Ishikawa (cell line): Measurements from ENCODE around the gene ITLN1.

Experiments
- CEBPB ChIP-seq: IDR thresholded peaks from 2 replicates; pipeline ENCODE4 v1.6.1; 2012
- CREB1 ChIP-seq: IDR thresholded peaks from 2 replicates; pipeline ENCODE4 v1.6.1; 2012; ENCODE audit warnings: low read depth
- EGR1 ChIP-seq: IDR thresholded peaks from 2 replicates; pipeline ENCODE4 v1.6.1; 2012
- EP300 ChIP-seq: IDR thresholded peaks from 2 replicates; pipeline ENCODE4 v1.6.1; 2012; ENCODE audit warnings: borderline replicate concordance
- FOXM1 ChIP-seq: IDR thresholded peaks from 2 replicates; pipeline ENCODE4 v1.6.1; 2012; ENCODE audit warnings: low read depth, borderline replicate concordance
- MAX ChIP-seq: IDR thresholded peaks from 2 replicates; pipeline ENCODE4 v1.6.1; 2012
- NFIC ChIP-seq: IDR thresholded peaks from 2 replicates; pipeline ENCODE4 v1.6.1; 2012
- RAD21 ChIP-seq: IDR thresholded peaks from 2 replicates; pipeline ENCODE4 v1.6.1; 2012; ENCODE audit warnings: low read depth
- REST ChIP-seq: IDR thresholded peaks from 2 replicates; pipeline ENCODE4 v1.6.1; 2012; ENCODE audit warnings: low read depth, mild to moderate bottlenecking
- TAF1 ChIP-seq: IDR thresholded peaks from 2 replicates; pipeline ENCODE4 v1.6.1; 2012; ENCODE audit warnings: low read depth, mild to moderate bottlenecking
- TCF12 ChIP-seq: IDR thresholded peaks from 2 replicates; pipeline ENCODE4 v1.6.1; 2012; ENCODE audit warnings: low read depth
- TEAD4 ChIP-seq: IDR thresholded peaks from 2 replicates; pipeline ENCODE4 v1.6.1; 2012
- USF1 ChIP-seq: IDR thresholded peaks from 2 replicates; pipeline ENCODE4 v1.6.1; 2012
- YY1 ChIP-seq: IDR thresholded peaks from 2 replicates; pipeline ENCODE4 v1.6.1; 2012; ENCODE audit warnings: low read depth
- ZBTB7A ChIP-seq: IDR thresholded peaks from 2 replicates; pipeline ENCODE4 v1.6.1; 2012; ENCODE audit warnings: low read depth

Gene ITLN1

GRCh38 chr1:160882582-160882981 is 2.4 kb downstream of the ITLN1 start:
- TF ChIP-seq EGR1 (no peak), FOXM1 (no peak), REST (no peak), TAF1 (no peak), YY1 (no peak), TEAD4 (no peak), EP300 (no peak), RAD21 (no peak), CEBPB (no peak), ZBTB7A (no peak), USF1 (no peak)

- TF ChIP-seq USF1, result no peak
- TF ChIP-seq RAD21, result no peak
- no peak for TF ChIP-seq REST
- TF ChIP-seq CEBPB, result no peak
- no peak for TF ChIP-seq EP300
- no peak for TF ChIP-seq CREB1
- no peak for TF ChIP-seq ZBTB7A
- no peak for TF ChIP-seq TEAD4
- no peak for TF ChIP-seq MAX
- no peak for TF ChIP-seq NFIC
- TF ChIP-seq FOXM1, result no peak
- TF ChIP-seq YY1, result no peak
- no peak for TF ChIP-seq TAF1
- TF ChIP-seq EGR1, result no peak
- no peak for TF ChIP-seq TCF12
Observed at GRCh38 chr1:160880216-160880615, 4.8 kb downstream of the ITLN1 start.

GRCh38 chr1:160879056-160879455 is 5.9 kb downstream of the ITLN1 start:
- TF ChIP-seq REST (no peak), NFIC (no peak), EGR1 (no peak), CREB1 (no peak), CEBPB (no peak), ZBTB7A (no peak), TEAD4 (no peak), YY1 (no peak), EP300 (no peak), TAF1 (no peak), MAX (no peak), USF1 (no peak), FOXM1 (no peak), TCF12 (no peak), RAD21 (no peak)

- TF ChIP-seq TAF1, result no peak
- no peak for TF ChIP-seq MAX
- no peak for TF ChIP-seq TCF12
- TF ChIP-seq TEAD4, result no peak
- TF ChIP-seq EP300, result no peak
- TF ChIP-seq FOXM1, result no peak
- no peak for TF ChIP-seq CREB1
- no peak for TF ChIP-seq CEBPB
- no peak for TF ChIP-seq ZBTB7A
Observed at GRCh38 chr1:160877221-160877620, 7.8 kb downstream of the ITLN1 start.
